Activated effector memory CD4-positive, alpha-beta T cell treated with Interleukin-2 at 50 U/mL for 16 hours (primary cell): ENCODE measurements around the gene SIX6.

Experiments used
- DNase-seq: peaks from one replicate; pipeline ENCODE4 v3.0.0-alpha.2; 2020

SIX6 gene

GRCh38 chr14:60514741-60515491 lies 6.0 kb downstream of the SIX6 start:
- DNase-seq: no peak

GRCh38 chr14:60515511-60516289 lies 6.8 kb downstream of the SIX6 start:
- no peak for DNase-seq

GRCh38 chr14:60532442-60532841 lies 23.5 kb downstream of the SIX6 start:
- no peak for DNase-seq

- no peak for DNase-seq
Measured at GRCh38 chr14:60537663-60538062, 28.7 kb downstream of the SIX6 start.

- DNase-seq: no peak
Measured at GRCh38 chr14:60544659-60545058, 35.7 kb downstream of the SIX6 start.

GRCh38 chr14:60553808-60554207 lies 44.9 kb downstream of the SIX6 start:
- DNase-seq: no peak

- DNase-seq: no peak
Measured at GRCh38 chr14:60561845-60562746, 53.1 kb downstream of the SIX6 start.
